Measurements from ENCODE around the gene SFRP2.

GRCh38 chr4:153771046-153771445 lies 17.8 kb downstream of the SFRP2 start:
- TF ChIP-seq, protein P1, sequence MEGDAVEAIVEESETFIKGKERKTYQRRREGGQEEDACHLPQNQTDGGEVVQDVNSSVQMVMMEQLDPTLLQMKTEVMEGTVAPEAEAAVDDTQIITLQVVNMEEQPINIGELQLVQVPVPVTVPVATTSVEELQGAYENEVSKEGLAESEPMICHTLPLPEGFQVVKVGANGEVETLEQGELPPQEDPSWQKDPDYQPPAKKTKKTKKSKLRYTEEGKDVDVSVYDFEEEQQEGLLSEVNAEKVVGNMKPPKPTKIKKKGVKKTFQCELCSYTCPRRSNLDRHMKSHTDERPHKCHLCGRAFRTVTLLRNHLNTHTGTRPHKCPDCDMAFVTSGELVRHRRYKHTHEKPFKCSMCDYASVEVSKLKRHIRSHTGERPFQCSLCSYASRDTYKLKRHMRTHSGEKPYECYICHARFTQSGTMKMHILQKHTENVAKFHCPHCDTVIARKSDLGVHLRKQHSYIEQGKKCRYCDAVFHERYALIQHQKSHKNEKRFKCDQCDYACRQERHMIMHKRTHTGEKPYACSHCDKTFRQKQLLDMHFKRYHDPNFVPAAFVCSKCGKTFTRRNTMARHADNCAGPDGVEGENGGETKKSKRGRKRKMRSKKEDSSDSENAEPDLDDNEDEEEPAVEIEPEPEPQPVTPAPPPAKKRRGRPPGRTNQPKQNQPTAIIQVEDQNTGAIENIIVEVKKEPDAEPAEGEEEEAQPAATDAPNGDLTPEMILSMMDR (IDR thresholded peaks at IDR 0.05): no peak
- TF ChIP-seq EZH2 (IDR thresholded peaks at IDR 0.05; ENCODE audit: borderline replicate concordance, insufficient read depth, low read depth, low read length, poor library complexity, severe bottlenecking): no peak
